BJ (cell line): Measurements from ENCODE around the gene BMP2. TPM values are rescaled to one million over a fixed set of nuclear protein-coding genes. Genes with fewer than 3 reads are reported as not detected.

Source experiments
- CTCF ChIA-PET: fragments of 350-600 bp; formaldehyde crosslinking; extraction: SDS; loops from one replicate; lab custom pipeline; 2021; ENCODE audit warnings: antibody characterized with exemption, inconsistent platforms; lab: Yijun Ruan, JAX
- POLR2A ChIA-PET: fragments of 300-600 bp; sonication (Branson Sonifier 250); formaldehyde crosslinking; extraction: SDS; loops from one replicate; lab custom pipeline; 2021; ENCODE audit warnings: antibody characterized with exemption; lab: Charles Lee
- DNase-seq: peaks from one replicate; pipeline ENCODE4 v3.0.0-alpha.2; 2011; ENCODE audit warnings: low read depth
- H3K27me3 ChIP-seq: 2 replicates; pipeline ENCODE4 v1.6.0; 2011; ENCODE audit warnings: low read length; ENCODE audit not compliant: control insufficient read depth, insufficient read depth
- H3K36me3 ChIP-seq: 2 replicates; pipeline ENCODE4 v1.5.1; 2011; ENCODE audit warnings: low read length; ENCODE audit not compliant: control insufficient read depth, insufficient read depth
- H3K4me3 ChIP-seq: 2 replicates; pipeline ENCODE4 v1.5.1; 2011; ENCODE audit warnings: low read depth, mild to moderate bottlenecking, control low read depth, low read length
- CTCF ChIP-seq: IDR thresholded peaks from 2 replicates; pipeline ENCODE4 v1.5.1; 2011; ENCODE audit warnings: low read depth, mild to moderate bottlenecking, control low read depth, inconsistent platforms, low read length, moderate library complexity; ENCODE audit not compliant: insufficient read depth
- polyA plus RNA-seq: library from polyadenylated mRNA; depleted of rRNA; stranded (reverse); fragments of >200 nt; gene quantifications from 2 replicates; pipeline ENCODE4 v1.2.3, GENCODE V29; 2011

BMP2 gene
- polyA plus RNA-seq, 1 experiment: 0.07 TPM

GRCh38 chr20:6814945-6815344 lies 47.5 kb downstream of the BMP2 start:
- Histone ChIP-seq H3K4me3 (no peak overlapping the region), H3K36me3 (no peaks in the 10 kb centered on the region), H3K27me3 (no peaks in the 10 kb centered on the region)
- no peak for DNase-seq
- CTCF ChIA-PET: no interaction called here
- POLR2A ChIA-PET: no interaction called here
- TF ChIP-seq CTCF: no peak

GRCh38 chr20:6818033-6818808 lies 50.7 kb downstream of the BMP2 start:
- Histone ChIP-seq H3K27me3 (no peaks in the 10 kb centered on the region), H3K4me3 (no peak overlapping the region), H3K36me3 (no peaks in the 10 kb centered on the region)
- no peak for TF ChIP-seq CTCF
- ChIA-PET POLR2A (interaction anchor here (0.6 kb wide), 1 partner anchor 912 kb away, joined by 3 read pairs; no protein-coding TSS in a partner anchor), CTCF (no interaction called here)
- DNase-seq: no peak

- ChIA-PET POLR2A (no interaction called here), CTCF (interaction anchor here (1.3 kb wide), 1 partner anchor 9 kb away, joined by 3 read pairs; no protein-coding TSS in a partner anchor)
- DNase-seq: no peak
- no peaks in the 10 kb centered on the region for H3K27me3 ChIP-seq
- no peak for TF ChIP-seq CTCF
- H3K4me3 ChIP-seq: no peak overlapping the region
- no peaks in the 10 kb centered on the region for H3K36me3 ChIP-seq
Observed at GRCh38 chr20:6819599-6819998, 52.1 kb downstream of the BMP2 start.

GRCh38 chr20:6824401-6824800 lies 56.9 kb downstream of the BMP2 start:
- TF ChIP-seq CTCF: no peak
- no peak overlapping the region for H3K4me3 ChIP-seq
- ChIA-PET POLR2A (no interaction called here), CTCF (interaction anchor here (0.6 to 1.3 kb wide), 2 partner anchors 58 to 1035 kb away, joined by 3 read pairs; no protein-coding TSS in a partner anchor)
- H3K36me3 ChIP-seq: no peaks in the 10 kb centered on the region
- DNase-seq: no peak
- no peaks in the 10 kb centered on the region for H3K27me3 ChIP-seq

GRCh38 chr20:6827472-6827871 lies 60.0 kb downstream of the BMP2 start:
- no peak for DNase-seq
- H3K27me3 ChIP-seq: no peaks in the 10 kb centered on the region
- H3K36me3 ChIP-seq: no peaks in the 10 kb centered on the region
- H3K4me3 ChIP-seq: no peak overlapping the region
- ChIA-PET CTCF (interaction anchor here (0.8 to 2.2 kb wide), 5 partner anchors 38 to 1099 kb away, joined by 3 to 11 read pairs (median 3); no protein-coding TSS in a partner anchor), POLR2A (no interaction called here)
- TF ChIP-seq CTCF: no peak
